Lower lobe of right lung (tissue), 2 donors: ENCODE measurements around the gene CTPS2. TPM values are rescaled to one million over a fixed set of nuclear protein-coding genes. Genes with fewer than 3 reads are reported as not detected.

ENCODE experiments used
- ATAC-seq, 2 donors: fragments of 200-7000 bp; cut with Tn5 transposase; one replicate each; pipeline ENCODE4 v1.9.1; 2020 to 2022; ENCODE audit warnings: mild to moderate bottlenecking in 2 of 2, moderate library complexity in 2 of 2
- DNase-seq: peaks from one replicate; pipeline ENCODE4 v3.0.0-alpha.2; 2020
- H3K27ac ChIP-seq: fragments of 200-600 bp; one replicate; pipeline ENCODE4 v1.8.0; 2022
- H3K27me3 ChIP-seq: fragments of 200-600 bp; one replicate; pipeline ENCODE4 v1.8.0; 2022; ENCODE audit warnings: low read depth
- H3K36me3 ChIP-seq: fragments of 200-600 bp; one replicate; pipeline ENCODE4 v1.8.0; 2022; ENCODE audit warnings: mild to moderate bottlenecking
- H3K4me1 ChIP-seq: fragments of 200-600 bp; one replicate; pipeline ENCODE4 v1.8.0; 2022
- H3K4me3 ChIP-seq: fragments of 200-600 bp; one replicate; pipeline ENCODE4 v1.8.0; 2022; ENCODE audit warnings: mild to moderate bottlenecking
- H3K9me3 ChIP-seq: fragments of 200-600 bp; one replicate; pipeline ENCODE4 v1.8.0; 2022
- intact Hi-C: fragments of 100-400 bp; cut with DNase I; formaldehyde crosslinking; loops from one replicate; pipeline ENCODE4 v1.11.0; 2022
- total RNA-seq: library from RNA; stranded (reverse); fragmentation: NEBNext Ultra II Directional; extraction: Animal tissue kit (Norgen Biotek cat#: 25700); gene quantifications from one replicate; pipeline ENCODE4 v1.2.1, GENCODE V29; 2021
- TF ChIP-seq, protein P1 (sequence below): fragments of 200-600 bp; IDR thresholded peaks from one replicate; pipeline ENCODE4 v1.8.0; 2022; ENCODE audit warnings: antibody characterized with exemption, mild to moderate bottlenecking
- donor health status: DM: no; HTN: yes; CAD: no; lungs with severe emphysema.

The CTPS2 gene
- total RNA-seq, 1 donor from 2014 or later: 11.3 TPM

DNA sequence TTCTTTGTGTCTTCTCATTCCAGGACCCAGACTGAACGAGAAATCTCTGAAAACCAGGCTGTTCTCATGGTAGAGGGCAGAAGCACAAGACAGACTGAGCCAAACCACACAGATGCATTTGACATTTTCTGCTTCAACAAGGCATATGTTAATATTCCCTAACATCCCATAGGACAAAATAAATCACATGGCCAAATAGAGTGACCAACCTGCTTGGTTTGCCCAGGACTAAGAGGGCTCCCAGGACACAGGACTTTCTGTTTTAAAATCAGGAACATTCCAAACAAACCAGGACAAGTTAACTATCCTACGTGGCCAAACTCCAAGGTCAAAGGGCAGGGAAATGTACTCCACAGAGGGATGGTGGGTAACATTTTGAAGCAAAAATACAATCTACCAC, 11.7 kb downstream of the CTPS2 start:
- Histone ChIP-seq H3K27me3 (no peaks in the 10 kb centered on the region), H3K4me1 (no peaks in the 10 kb centered on the region), H3K4me3 (no peak overlapping the region), H3K36me3 (peaks cover 14% of the 10 kb centered on the region), H3K9me3 (no peaks in the 10 kb centered on the region), H3K27ac (no peak overlapping the region)
- no peak for ATAC-seq
- DNase-seq: no peak
- intact Hi-C loops: no loop called here
- TF ChIP-seq, protein P1, sequence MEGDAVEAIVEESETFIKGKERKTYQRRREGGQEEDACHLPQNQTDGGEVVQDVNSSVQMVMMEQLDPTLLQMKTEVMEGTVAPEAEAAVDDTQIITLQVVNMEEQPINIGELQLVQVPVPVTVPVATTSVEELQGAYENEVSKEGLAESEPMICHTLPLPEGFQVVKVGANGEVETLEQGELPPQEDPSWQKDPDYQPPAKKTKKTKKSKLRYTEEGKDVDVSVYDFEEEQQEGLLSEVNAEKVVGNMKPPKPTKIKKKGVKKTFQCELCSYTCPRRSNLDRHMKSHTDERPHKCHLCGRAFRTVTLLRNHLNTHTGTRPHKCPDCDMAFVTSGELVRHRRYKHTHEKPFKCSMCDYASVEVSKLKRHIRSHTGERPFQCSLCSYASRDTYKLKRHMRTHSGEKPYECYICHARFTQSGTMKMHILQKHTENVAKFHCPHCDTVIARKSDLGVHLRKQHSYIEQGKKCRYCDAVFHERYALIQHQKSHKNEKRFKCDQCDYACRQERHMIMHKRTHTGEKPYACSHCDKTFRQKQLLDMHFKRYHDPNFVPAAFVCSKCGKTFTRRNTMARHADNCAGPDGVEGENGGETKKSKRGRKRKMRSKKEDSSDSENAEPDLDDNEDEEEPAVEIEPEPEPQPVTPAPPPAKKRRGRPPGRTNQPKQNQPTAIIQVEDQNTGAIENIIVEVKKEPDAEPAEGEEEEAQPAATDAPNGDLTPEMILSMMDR: no peak

DNA sequence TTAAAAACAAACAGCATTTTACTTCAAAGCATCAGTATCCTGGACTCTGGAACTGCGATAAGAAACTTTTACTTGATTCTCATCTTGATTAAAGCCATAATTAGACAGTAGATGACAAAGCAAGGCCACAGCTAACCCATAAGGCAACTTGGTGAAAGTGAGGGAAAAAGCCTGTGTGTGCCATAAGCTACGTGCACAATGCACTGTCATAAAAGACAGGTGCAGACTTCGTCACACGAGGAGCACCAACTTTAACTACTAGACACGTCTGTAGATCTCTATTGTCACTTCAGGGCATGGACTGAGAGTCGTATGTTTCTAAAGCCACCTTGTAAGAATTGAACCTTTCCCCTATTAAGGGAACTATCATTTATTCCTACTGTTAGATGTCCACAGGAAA, 13.1 kb downstream of the CTPS2 start:
- no peak for ATAC-seq
- no peak for DNase-seq
- H3K4me1 ChIP-seq: no peaks in the 10 kb centered on the region
- peaks cover 14% of the 10 kb centered on the region for H3K36me3 ChIP-seq
- no peak overlapping the region for H3K27ac ChIP-seq
- H3K9me3 ChIP-seq: no peaks in the 10 kb centered on the region
- H3K4me3 ChIP-seq: no peak overlapping the region
- H3K27me3 ChIP-seq: no peaks in the 10 kb centered on the region
- intact Hi-C loops: no loop called here
- TF ChIP-seq, protein P1: no peak

DNA sequence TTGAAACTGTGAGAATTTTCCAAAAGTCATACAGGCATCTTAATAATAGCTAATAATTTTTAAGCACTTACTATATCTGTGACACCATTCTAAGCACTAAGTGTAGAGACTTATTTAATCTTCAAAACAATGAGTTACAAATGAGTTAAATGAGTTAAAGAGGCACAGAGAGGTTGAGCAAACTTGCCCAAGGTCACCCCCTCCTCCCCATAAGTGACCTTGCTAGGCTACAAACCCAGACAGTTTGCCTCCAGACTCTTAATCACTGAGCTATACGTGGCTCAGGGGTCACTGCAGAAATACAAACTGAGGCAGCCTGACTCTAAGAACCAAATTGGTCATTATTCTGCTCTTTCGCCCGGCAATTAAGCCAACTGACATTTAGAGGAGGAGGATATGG, 15.5 kb downstream of the CTPS2 start:
- TF ChIP-seq, protein P1: no peak
- Histone ChIP-seq H3K4me1 (no peaks in the 10 kb centered on the region), H3K27ac (no peak overlapping the region), H3K4me3 (no peak overlapping the region), H3K36me3 (peaks cover 23% of the 10 kb centered on the region), H3K27me3 (no peaks in the 10 kb centered on the region), H3K9me3 (no peaks in the 10 kb centered on the region)
- intact Hi-C loops: no loop called here
- ATAC-seq (no peak), DNase-seq (no peak)

DNA sequence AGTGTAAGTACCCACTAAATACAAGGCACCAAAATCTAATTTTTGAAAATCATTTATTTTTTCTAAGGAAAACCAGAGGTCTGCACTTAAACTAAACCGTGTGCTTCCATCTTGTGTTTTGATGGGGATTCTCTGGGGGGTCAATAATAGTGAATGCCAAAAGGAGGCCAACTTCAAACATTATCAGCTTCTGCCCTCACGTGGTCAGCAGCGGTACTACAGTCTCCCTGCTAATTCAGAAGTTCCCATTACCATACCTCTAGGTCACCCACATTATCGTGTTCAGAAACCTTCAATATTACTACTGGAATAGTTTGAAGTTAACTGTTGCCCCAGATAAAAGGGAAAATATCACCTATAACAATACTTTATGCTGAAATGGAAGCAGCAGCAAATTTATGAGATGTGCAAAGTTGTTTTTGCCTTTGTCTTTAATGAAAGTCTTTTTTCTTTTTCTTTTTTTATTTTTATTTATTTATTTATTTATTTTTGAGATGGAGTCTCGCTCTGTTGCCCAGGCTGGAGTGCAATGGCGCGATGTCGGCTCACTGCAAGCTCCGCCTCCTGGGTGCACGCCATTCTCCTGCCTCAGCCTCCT, 17.3 kb downstream of the CTPS2 start:
- ATAC-seq (peak; percentile 62 to 80), DNase-seq (peak; percentile 50)
- Histone ChIP-seq H3K36me3 (peaks cover 38% of the 10 kb centered on the region), H3K27ac (no peak overlapping the region), H3K27me3 (no peaks in the 10 kb centered on the region), H3K4me1 (no peaks in the 10 kb centered on the region), H3K9me3 (no peaks in the 10 kb centered on the region), H3K4me3 (no peak overlapping the region)
- intact Hi-C loops: no loop called here
- TF ChIP-seq, protein P1: peak; percentile 74

DNA sequence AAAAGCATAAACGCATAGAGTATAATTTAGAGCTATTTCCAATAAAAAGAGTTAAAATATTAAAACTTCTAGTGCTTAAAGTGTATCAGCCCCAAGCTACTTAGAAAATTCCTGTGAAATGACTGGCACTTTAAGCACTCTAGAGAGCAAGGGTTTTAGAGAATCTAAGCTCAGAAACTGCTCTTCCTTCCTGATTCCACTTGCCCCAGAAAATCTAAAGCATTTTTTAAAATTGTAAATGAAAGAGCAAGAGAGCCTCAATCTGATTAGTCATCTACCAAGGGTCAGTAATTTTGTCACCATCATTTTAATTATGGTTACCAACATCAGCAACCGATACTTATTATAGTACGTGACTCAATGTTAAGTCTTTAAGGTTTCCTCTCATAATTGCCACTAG, 25.0 kb downstream of the CTPS2 start:
- intact Hi-C loops: no loop called here
- no peak overlapping the region for H3K4me3 ChIP-seq
- no peaks in the 10 kb centered on the region for H3K9me3 ChIP-seq
- no peaks in the 10 kb centered on the region for H3K27me3 ChIP-seq
- H3K4me1 ChIP-seq: no peaks in the 10 kb centered on the region
- H3K36me3 ChIP-seq: peaks cover 32% of the 10 kb centered on the region
- no peak for ATAC-seq
- H3K27ac ChIP-seq: no peak overlapping the region
- TF ChIP-seq, protein P1: no peak
- no peak for DNase-seq
